SH-SY5Y (cell line): ENCODE results near the gene GIMAP8.

Experiments
- GATA2 ChIP-seq: IDR thresholded peaks from 2 replicates; pipeline ENCODE4 v1.6.1; 2011; ENCODE audit warnings: mild to moderate bottlenecking, low read depth, low read length
- GATA3 ChIP-seq: IDR thresholded peaks from 2 replicates; pipeline ENCODE4 v1.6.1; 2011; ENCODE audit warnings: low read depth, mild to moderate bottlenecking, low read length, moderate library complexity

GRCh38 chr7:150489782-150490181 lies 39.4 kb downstream of the GIMAP8 start:
- TF ChIP-seq GATA3, result no peak
- TF ChIP-seq GATA2, result no peak
